HG02763 (cell line): Measurements from ENCODE around the gene KIAA0513.

ENCODE experiments used
- ATAC-seq: cut with Tn5 transposase; IDR thresholded peaks from one replicate; pipeline ENCODE4 v1.9.1; 2021; ENCODE audit warnings: mild to moderate bottlenecking, moderate library complexity; ENCODE audit not compliant: unreplicated experiment

KIAA0513 gene

GRCh38 chr16:85086347-85087291, 59.0 kb downstream of the KIAA0513 start:
- ATAC-seq: no peak

- no peak for ATAC-seq
Measured at GRCh38 chr16:85087899-85088569, 60.4 kb downstream of the KIAA0513 start.

- no peak for ATAC-seq
Measured at GRCh38 chr16:85088570-85089199, 61.1 kb downstream of the KIAA0513 start.

DNA sequence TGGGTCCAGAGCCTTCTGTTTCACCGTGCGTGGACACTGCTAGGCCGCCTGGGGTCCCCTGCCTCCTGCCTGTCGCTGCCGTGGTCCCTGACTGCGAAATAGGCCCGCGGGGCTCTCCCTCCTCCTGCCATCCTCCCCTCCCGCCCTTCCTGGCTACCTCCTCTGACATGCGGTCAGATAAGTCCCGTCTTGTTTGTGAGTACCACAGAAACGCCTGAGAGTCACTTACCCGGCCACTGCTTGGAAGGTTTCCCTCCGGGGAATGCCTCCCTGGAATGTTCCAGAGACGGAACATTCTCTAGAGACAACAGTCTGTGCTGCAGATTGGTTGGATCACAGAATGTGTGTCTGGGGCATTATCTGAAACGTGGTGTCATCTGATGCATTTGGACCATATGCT, 61.9 kb downstream of the KIAA0513 start:
- ATAC-seq: no peak

DNA sequence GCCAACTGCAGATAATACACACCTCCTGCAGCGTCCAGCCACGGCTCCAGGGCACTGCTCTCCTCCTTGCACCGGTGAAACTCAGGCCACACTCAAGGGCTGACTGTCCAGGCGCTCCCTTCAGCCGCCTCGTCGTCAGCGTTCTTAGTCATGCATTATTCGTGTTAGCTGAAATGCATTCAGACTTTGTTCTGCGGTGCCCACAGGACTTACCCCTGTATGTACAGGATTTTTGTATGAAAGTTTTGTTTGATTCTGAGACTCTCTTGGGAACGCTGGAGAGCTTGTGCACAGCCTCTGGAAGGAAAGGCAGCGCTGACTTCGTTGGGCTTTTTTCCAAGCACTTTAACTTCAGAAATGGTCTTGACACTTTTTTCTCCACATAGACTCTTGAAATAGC, 62.6 kb downstream of the KIAA0513 start:
- no peak for ATAC-seq

DNA sequence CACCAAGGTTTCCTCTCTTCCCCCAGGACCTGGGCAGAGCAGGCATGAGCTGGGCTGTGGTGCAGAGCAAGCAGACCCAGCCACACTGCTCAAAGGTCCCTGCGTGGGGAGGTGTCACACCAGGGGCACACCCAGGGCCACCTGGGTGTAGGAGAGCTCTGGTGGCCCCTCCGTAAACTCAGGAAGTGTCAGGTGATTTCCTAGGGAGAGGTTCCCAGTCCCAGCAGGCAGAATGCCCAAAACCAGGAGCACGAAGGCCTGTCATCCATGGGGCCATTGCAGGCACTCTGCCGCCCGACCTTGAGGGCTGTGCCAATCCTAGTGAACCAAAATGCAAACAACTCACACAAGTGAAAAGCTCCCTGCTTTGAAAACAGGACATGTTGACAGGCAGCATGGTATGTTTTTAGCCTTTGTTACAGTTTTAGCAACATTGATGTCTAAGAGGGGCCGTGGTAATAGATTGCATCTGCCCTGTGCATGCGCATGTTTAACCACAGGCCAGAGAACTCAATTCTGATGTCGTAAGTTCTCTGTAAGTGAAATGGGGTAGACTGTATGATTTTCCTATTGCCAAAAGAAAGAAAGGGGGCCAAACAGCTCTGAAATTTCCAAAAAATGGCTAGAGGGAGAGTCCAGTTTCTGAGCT, 63.4 kb downstream of the KIAA0513 start:
- no peak for ATAC-seq

- no peak for ATAC-seq
Measured at GRCh38 chr16:85091522-85091910, 63.9 kb downstream of the KIAA0513 start.

DNA sequence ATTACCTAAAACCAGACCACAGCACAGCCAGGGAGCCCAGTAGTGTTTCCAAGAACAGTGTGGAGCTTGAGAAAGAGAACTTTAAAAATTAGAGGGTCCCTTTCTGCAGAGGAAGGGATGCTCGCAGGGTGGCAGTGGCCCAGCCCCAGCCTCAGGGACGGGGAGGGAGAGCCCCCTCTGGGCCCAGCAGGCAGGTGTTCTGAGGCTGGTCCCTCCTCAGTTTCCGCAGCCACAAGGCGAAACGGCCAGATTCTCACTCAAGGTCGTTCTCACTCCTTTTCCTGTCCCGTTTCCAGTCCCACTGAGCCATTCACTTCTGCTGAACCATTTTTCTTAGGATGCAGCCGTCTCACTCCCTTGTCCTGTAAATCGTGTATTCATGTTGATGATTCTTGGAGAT, 64.7 kb downstream of the KIAA0513 start:
- no peak for ATAC-seq

- ATAC-seq: no peak
Measured at GRCh38 chr16:85092851-85093250, 65.3 kb downstream of the KIAA0513 start.

DNA sequence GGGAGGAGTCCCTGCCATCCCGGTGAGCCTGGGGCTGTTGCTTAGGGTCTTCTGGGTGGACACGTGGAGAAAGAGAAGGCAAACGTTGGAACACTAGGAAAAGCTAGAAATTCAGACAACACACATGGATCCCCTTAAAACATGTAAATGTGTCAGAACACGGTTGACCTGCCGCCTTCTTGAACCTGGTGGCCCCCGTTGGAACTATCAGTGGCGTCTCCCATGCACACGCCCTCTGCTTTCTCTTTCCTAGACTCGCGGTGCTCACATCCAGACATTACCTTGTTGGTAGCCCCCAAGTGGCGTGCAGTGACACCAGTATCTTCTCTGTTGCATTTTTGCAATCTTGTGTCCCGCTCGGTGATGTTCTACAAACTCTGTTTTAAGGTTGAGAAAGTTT, 66.1 kb downstream of the KIAA0513 start:
- no peak for ATAC-seq

DNA sequence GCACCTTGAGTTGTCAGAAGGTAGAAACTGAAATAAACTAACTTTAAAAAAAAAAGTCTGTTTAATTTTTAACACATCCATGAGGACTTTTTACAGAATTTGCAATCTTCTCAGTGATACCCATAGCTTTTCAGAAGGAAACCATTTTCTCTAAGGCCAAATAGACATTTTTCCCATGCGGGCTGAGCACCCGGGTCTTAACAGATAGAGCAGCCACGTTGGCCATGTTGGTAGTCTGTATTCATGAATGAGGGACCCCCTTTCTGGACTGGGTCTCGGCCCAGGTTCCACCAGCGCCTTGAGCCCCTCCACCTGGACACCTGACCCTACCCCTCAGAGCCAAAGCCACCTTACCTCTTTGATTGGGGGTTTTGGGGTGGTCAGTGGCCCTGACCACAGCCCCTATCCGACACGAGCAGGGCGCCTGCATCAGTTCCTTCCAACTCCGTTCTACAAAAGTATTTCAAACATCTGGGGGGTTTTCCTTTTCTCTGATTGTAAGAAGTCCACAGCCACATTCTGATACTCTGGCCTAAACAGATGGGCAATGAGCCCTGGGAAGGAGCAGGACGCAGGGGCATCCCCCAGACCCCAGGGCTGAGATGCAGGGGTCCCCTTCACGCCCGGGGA, 66.7 kb downstream of the KIAA0513 start:
- ATAC-seq: no peak

- no peak for ATAC-seq
Measured at GRCh38 chr16:85094812-85095211, 67.2 kb downstream of the KIAA0513 start.

GRCh38 chr16:85096921-85097320, 69.3 kb downstream of the KIAA0513 start:
- no peak for ATAC-seq

DNA sequence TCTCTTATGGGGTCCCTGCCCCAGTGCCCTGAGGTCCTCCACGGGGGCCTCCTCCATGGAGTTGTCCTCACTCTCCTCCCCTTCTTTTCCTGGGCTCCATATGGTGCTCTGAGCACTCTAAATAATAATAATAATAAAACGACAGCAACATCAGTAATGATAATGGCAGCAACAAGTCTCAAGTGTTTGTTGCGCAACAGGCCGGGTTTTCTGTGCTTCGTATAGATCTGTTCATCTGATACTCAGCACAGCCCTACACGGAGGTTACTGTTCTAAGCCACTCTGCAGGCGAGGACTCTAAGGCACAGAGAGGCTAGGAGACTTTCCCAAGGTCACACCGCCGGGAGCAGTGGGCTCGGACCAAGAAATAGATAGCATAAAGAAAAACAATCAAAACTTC, 71.0 kb downstream of the KIAA0513 start:
- no peak for ATAC-seq

GRCh38 chr16:85100265-85100664, 72.7 kb downstream of the KIAA0513 start:
- no peak for ATAC-seq

- ATAC-seq: no peak
Measured at GRCh38 chr16:85101956-85102630, 74.5 kb downstream of the KIAA0513 start.

- no peak for ATAC-seq
Measured at GRCh38 chr16:85103114-85104079, 75.8 kb downstream of the KIAA0513 start.

- ATAC-seq: no peak
Measured at GRCh38 chr16:85104147-85104546, 76.6 kb downstream of the KIAA0513 start.

DNA sequence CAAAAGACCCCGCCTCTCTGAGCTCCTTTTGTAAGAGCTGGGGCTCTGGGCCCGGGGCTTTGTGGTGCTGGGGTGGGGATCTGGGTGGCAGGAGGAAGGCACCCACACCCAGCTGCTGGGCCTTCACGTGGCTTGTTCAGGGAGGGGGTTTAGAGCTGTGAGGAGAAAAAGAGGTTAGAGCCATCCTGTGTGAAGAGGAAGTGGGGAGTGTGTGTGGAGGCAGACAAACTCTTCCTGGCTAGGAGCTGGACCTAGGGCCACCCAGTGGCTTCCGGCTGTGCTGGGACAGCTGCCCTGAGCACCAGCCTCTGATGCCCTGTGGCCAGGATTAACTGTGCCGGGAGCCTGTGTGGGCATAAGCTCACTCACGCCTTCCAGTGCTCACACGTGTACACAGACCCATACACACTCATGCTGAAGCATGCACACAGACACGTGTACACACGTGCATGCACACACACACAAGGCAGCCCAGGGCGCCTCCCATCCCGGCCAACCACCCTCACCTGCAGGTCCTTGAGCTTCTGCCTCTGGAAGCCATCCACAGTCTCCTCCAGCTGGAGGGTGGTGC, 77.3 kb downstream of the KIAA0513 start:
- no peak for ATAC-seq
